Activated naive CD4-positive, alpha-beta T cell treated with anti-CD3 and anti-CD28 coated beads, Interleukin-2, amount 10 ng/mL, durations not matched to agents 7 days and 5 days (primary cell): Measurements from ENCODE around the gene CCDC92.
"Not testable (repeated sequence)": the region's sequence is repeated elsewhere in the genome, so short reads cannot be mapped to it uniquely, and the experiment has no call there.

ENCODE experiments used
- CTCF ChIA-PET: fragments of 350-600 bp; sonication (Branson Sonifier 250); formaldehyde crosslinking; loops from one replicate; lab custom pipeline; 2021; ENCODE audit warnings: antibody characterized with exemption; lab: Charles Lee
- DNase-seq: peaks from one replicate; pipeline ENCODE4 v3.0.0-alpha.2; 2020
- H3K27ac Mint-ChIP-seq: one replicate; pipeline ENCODE4 v1.8.0; 2021; ENCODE audit warnings: mild to moderate bottlenecking, moderate library complexity, mixed read lengths
- H3K27me3 Mint-ChIP-seq: one replicate; pipeline ENCODE4 v1.8.0; 2021; ENCODE audit warnings: mild to moderate bottlenecking, mixed read lengths
- H3K36me3 Mint-ChIP-seq: one replicate; pipeline ENCODE4 v1.8.0; 2021; ENCODE audit warnings: mixed read lengths
- H3K4me1 Mint-ChIP-seq: one replicate; pipeline ENCODE4 v1.8.0; 2021; ENCODE audit warnings: mixed read lengths
- H3K4me3 Mint-ChIP-seq: one replicate; pipeline ENCODE4 v1.8.0; 2021; ENCODE audit warnings: mild to moderate bottlenecking, moderate library complexity, mixed read lengths
- H3K9me3 Mint-ChIP-seq: one replicate; pipeline ENCODE4 v1.8.0; 2021; ENCODE audit warnings: mixed read lengths

The CCDC92 gene

GRCh38 chr12:123946516-123947505, 25.8 kb downstream of the CCDC92 start:
- not testable (repeated sequence) for H3K27ac Mint-ChIP-seq, H3K27me3 Mint-ChIP-seq, H3K4me1 Mint-ChIP-seq, DNase-seq, H3K4me3 Mint-ChIP-seq, H3K9me3 Mint-ChIP-seq, H3K36me3 Mint-ChIP-seq
- CTCF ChIA-PET = interaction anchor here (0.8 kb wide), 1 partner anchor 37 kb away, joined by 3 read pairs; no protein-coding TSS in a partner anchor

GRCh38 chr12:123946152-123946515, 26.5 kb downstream of the CCDC92 start:
- CTCF ChIA-PET = no interaction called here
- Mint-ChIP-seq H3K4me3 (no peak overlapping the region), H3K36me3 (peaks cover 14% of the 10 kb centered on the region), H3K27ac (no peak overlapping the region), H3K4me1 (peaks cover 3% of the 10 kb centered on the region), H3K9me3 (peaks cover 3% of the 10 kb centered on the region), H3K27me3 (no peaks in the 10 kb centered on the region)
- no peak for DNase-seq

- CTCF ChIA-PET = no interaction called here
- Mint-ChIP-seq H3K27me3 (no peaks in the 10 kb centered on the region), H3K27ac (no peak overlapping the region), H3K4me1 (peaks cover 3% of the 10 kb centered on the region), H3K4me3 (no peak overlapping the region), H3K9me3 (peaks cover 3% of the 10 kb centered on the region), H3K36me3 (peaks cover 14% of the 10 kb centered on the region)
- no peak for DNase-seq
Observed at GRCh38 chr12:123945287-123946151, 27.1 kb downstream of the CCDC92 start.

- Mint-ChIP-seq H3K27ac (no peak overlapping the region), H3K36me3 (peaks cover 14% of the 10 kb centered on the region), H3K4me3 (no peak overlapping the region), H3K9me3 (peaks cover 3% of the 10 kb centered on the region), H3K27me3 (no peaks in the 10 kb centered on the region), H3K4me1 (peaks cover 3% of the 10 kb centered on the region)
- DNase-seq = no peak
- CTCF ChIA-PET = interaction anchor here (1.2 kb wide), 1 partner anchor 12 kb away, joined by 3 read pairs; no protein-coding TSS in a partner anchor
Observed at GRCh38 chr12:123944696-123945095, 27.9 kb downstream of the CCDC92 start.

- peaks cover 14% of the 10 kb centered on the region for H3K36me3 Mint-ChIP-seq
Observed at GRCh38 chr12:123943816-123944215, 28.8 kb downstream of the CCDC92 start.

GRCh38 chr12:123942911-123943648, 29.6 kb downstream of the CCDC92 start:
- DNase-seq = no peak
- CTCF ChIA-PET = no interaction called here
- Mint-ChIP-seq H3K27ac (no peak overlapping the region), H3K4me1 (peaks cover 15% of the 10 kb centered on the region), H3K9me3 (peaks cover 3% of the 10 kb centered on the region), H3K4me3 (no peak overlapping the region), H3K27me3 (no peaks in the 10 kb centered on the region), H3K36me3 (peaks cover 14% of the 10 kb centered on the region)

More at GRCh38 chr12:123943816-123944215, 28.8 kb downstream of the CCDC92 start:
- no peak overlapping the region for H3K27ac Mint-ChIP-seq
- H3K4me3 Mint-ChIP-seq = no peak overlapping the region
- H3K9me3 Mint-ChIP-seq = peaks cover 3% of the 10 kb centered on the region
- DNase-seq = no peak
- no peaks in the 10 kb centered on the region for H3K27me3 Mint-ChIP-seq
- CTCF ChIA-PET = interaction anchor here (1.2 kb wide), 1 partner anchor 11 kb away, joined by 3 read pairs; no protein-coding TSS in a partner anchor
- peaks cover 7% of the 10 kb centered on the region for H3K4me1 Mint-ChIP-seq

GRCh38 chr12:123942238-123942653, 30.4 kb downstream of the CCDC92 start:
- peaks cover 23% of the 10 kb centered on the region for H3K4me1 Mint-ChIP-seq
- no peak overlapping the region for H3K27ac Mint-ChIP-seq
- peaks cover 3% of the 10 kb centered on the region for H3K9me3 Mint-ChIP-seq
- H3K36me3 Mint-ChIP-seq = peaks cover 17% of the 10 kb centered on the region
- DNase-seq = no peak
- CTCF ChIA-PET = no interaction called here
- no peak overlapping the region for H3K4me3 Mint-ChIP-seq
- no peaks in the 10 kb centered on the region for H3K27me3 Mint-ChIP-seq

GRCh38 chr12:123941624-123942237, 30.9 kb downstream of the CCDC92 start:
- Mint-ChIP-seq H3K9me3 (peaks cover 3% of the 10 kb centered on the region), H3K36me3 (peaks cover 19% of the 10 kb centered on the region), H3K4me3 (no peak overlapping the region), H3K4me1 (peaks cover 25% of the 10 kb centered on the region), H3K27me3 (no peaks in the 10 kb centered on the region), H3K27ac (no peak overlapping the region)
- CTCF ChIA-PET = interaction anchor here (1.7 kb wide), 1 partner anchor 36 kb away, joined by 4 read pairs; no protein-coding TSS in a partner anchor
- DNase-seq = no peak

GRCh38 chr12:123941000-123941399, 31.6 kb downstream of the CCDC92 start:
- Mint-ChIP-seq H3K4me1 (peaks cover 31% of the 10 kb centered on the region), H3K36me3 (peaks cover 25% of the 10 kb centered on the region), H3K4me3 (no peak overlapping the region), H3K27me3 (no peaks in the 10 kb centered on the region), H3K9me3 (peaks cover 3% of the 10 kb centered on the region), H3K27ac (no peak overlapping the region)
- CTCF ChIA-PET = interaction anchor here (1.7 kb wide), 1 partner anchor 36 kb away, joined by 4 read pairs; no protein-coding TSS in a partner anchor
- no peak for DNase-seq

- no peak overlapping the region for H3K4me3 Mint-ChIP-seq
- no peaks in the 10 kb centered on the region for H3K27me3 Mint-ChIP-seq
- CTCF ChIA-PET = interaction anchor here (1.7 kb wide), 1 partner anchor 35 kb away, joined by 4 read pairs; no protein-coding TSS in a partner anchor
- H3K9me3 Mint-ChIP-seq = peaks cover 3% of the 10 kb centered on the region
- H3K36me3 Mint-ChIP-seq = peaks cover 25% of the 10 kb centered on the region
- peak overlapping the region; percentile 74 for H3K27ac Mint-ChIP-seq
- H3K4me1 Mint-ChIP-seq = peaks cover 31% of the 10 kb centered on the region
- DNase-seq = no peak
Observed at GRCh38 chr12:123940627-123940966, 32.0 kb downstream of the CCDC92 start.

- Mint-ChIP-seq H3K9me3 (peaks cover 3% of the 10 kb centered on the region), H3K4me3 (no peak overlapping the region), H3K27ac (peak overlapping the region; percentile 74), H3K4me1 (peaks cover 31% of the 10 kb centered on the region), H3K36me3 (peaks cover 25% of the 10 kb centered on the region), H3K27me3 (no peaks in the 10 kb centered on the region)
- DNase-seq = no peak
- CTCF ChIA-PET = interaction anchor here (1.0 to 2.6 kb wide), 4 partner anchors 14 to 35 kb away, joined by 3 to 15 read pairs (median 4); no protein-coding TSS in a partner anchor
Observed at GRCh38 chr12:123939716-123940626, 32.7 kb downstream of the CCDC92 start.
